ENCODE measurements around the gene ZNFX1.

GRCh38 chr20:49288250-49288751 lies 10.4 kb upstream of the ZNFX1 start:
- TF ChIP-seq CTCF (IDR thresholded peaks at IDR 0.05; ENCODE audit: low read length) (no peak), EZH2phosphoT487 (IDR thresholded peaks at IDR 0.05; ENCODE audit: low read length) (no peak), EZH2 (optimal IDR thresholded peaks at IDR 0.05; ENCODE audit: low read depth, low read length) (no peak)
